GM19023 (cell line): Measurements from ENCODE around the gene C19orf33.

ENCODE experiments used
- ATAC-seq: cut with Tn5 transposase; IDR thresholded peaks from one replicate; pipeline ENCODE4 v1.9.1; 2021; ENCODE audit warnings: mild to moderate bottlenecking, moderate library complexity; ENCODE audit not compliant: unreplicated experiment

C19orf33 gene

DNA sequence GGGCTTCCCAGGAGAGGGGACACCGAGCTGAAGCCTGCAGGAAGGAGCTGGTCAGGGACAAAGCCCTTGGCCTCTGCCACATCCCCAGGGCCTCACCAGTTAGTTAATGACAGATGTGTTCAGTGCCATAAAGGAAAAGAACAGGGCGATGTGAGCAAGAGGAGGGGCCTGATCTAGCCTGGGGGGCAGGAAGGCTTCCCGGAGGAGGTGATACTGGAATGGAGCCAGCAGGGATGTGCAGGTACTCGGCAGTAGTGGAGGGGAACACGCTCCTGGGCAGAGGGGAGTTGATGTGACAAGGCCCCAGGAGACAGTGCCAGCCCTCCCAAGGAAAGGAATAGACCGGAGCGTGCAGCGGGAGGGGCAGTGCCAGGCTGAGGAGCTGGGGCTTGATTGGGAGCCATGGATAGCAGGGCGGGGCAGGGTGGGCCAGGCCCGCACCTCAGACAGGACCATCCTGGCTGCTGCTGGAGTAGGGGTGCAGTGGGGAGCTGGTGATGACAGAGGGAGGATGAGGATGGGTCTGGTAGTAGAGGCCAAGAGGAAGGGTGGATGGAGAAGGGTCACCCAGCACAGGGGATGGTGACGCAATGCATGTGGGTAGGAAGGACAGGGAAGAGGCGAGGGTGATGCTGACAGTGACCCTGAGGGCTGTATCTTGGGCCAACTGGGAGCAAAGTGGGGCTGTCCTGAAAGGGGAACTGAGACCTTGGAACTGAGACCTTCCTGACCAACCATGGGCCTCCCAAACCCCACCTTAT, 4.1 kb downstream of the C19orf33 start:
- no peak for ATAC-seq

DNA sequence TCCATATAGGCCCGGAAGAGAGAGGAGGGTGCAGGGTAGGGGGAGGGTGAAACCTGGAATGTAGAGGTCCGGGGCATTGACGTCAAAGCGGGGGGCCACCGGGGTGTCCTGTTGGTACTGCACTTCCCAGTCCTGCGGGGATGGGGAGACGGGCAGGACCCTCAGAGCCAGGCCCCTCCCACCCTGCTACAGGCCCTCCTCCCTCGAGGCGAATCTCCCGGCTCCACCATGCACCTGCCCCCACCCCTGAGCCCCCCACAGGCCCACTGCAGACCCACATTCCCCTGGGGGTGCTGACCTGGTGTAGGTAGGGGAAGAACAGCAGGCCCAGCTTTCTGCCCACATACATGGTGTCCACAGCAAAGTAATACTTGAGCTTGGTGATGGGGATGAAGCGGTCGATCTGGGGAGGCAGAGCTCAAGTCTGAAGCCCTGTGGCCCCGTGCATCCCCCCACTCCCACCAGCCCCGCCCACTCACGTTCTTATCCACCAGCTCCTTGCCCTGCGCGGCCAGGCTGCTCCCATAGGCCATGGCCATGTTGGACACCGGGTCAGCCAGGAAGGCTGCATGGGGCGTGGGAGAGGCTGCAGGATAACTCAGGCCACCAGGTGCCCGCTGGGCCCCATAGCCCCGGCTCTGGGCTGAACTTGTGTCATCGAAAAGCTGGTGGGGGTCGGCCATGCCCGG, 5.0 kb downstream of the C19orf33 start:
- no peak for ATAC-seq

DNA sequence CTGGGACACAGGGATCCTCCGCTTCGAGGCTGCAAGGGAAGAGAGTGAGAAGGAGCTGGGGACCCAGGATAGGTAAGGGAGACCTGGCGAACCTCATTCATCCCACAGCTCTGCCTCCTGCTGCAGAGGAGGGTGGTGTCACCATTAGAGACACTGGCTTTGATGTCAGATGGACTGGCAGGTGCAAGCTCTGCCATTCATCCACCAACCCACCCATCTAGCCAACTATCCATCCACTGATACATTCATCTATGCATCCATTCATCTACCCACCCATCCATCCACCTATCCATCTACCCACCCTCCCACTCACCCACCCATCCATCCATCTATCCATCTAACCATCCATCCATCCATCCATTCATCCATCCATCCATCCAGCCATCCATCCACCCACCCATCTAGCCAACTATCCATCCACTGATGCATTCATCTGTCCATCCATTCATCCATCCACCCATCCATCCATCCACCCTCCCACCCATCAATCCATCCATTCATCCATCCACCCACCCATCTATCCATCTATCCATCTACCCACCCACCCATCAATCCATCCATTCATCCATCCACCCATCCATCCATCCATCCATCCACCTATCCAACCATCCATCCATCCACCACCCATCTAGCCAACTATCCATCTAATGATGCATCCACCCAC, 5.7 kb downstream of the C19orf33 start:
- ATAC-seq: no peak

DNA sequence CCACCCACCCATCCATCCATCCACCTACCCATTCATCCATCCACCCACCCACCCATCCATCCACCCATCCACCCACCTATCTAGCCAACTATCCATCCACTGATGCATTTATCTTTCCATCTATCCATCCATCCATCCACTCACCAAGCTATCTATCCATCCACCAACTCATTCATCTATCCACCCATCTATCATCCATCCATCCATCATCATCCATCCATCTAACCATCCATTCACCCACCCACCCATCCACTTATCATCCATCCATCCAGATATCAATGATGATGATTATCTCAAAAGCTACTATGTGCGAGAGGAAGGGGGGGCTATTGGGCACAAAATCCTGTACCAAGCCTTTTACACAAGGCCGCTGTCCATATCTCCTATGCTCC, 6.2 kb downstream of the C19orf33 start:
- ATAC-seq: no peak

DNA sequence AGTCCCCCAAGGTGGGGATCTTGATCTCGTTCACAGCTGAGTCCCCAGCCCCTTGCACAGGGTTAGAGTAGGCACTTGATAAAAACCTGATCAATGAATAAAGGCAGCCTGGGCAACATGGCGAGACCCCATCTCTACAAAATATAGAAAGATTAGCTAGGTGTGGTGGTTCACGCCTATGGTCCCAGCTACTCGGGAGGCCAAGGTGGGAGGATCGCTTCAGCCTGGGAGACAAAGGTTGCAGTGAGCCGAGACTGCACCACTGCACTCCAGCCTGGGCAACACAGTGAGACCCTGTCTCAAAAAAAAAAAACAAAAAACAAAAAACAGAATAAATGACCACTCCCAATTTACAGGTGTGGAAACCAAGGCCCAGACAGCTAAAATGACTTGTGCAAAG, 6.9 kb downstream of the C19orf33 start:
- no peak for ATAC-seq

DNA sequence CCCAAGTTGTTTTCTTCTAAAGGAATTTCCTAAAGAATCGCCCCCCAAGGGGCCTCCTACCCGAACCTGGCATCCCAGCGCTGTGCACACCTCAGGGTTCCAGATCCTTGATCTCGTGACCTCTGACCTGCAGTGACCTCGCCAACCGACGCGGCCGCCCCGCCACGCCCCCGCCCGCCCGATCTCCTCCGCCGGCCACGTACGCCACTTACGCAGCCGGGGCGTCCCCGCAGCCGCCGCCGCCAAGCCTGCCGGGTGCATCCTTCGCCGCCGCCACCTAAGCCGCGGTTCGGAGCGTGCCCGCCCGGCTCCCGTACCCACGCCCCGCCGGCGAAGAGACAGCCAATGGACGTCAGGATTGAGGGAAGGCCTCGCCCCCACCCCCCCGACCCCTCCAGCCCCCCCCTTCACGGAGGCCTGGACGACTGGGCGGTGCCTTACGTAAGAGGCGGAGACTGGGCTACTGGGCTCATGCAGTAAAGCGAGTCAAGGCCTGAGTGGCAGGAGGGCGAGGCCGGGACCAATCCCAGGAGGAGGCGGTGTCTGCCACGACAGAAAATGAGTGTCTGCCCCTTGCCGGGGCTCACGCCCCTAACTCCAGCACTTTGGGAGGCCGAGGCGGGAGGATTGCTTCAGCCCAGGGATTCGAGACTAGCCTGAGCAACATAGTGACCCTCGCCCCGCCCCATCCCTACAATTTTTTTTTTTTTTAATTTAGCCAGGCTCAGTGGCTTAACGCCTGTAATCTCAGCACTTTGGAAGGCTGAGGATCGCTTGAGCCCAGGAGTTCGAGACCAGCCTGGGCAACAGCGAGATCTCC, 11.8 kb downstream of the C19orf33 start, which contains the start of gene YIF1B:
TSS of gene YIF1B (minus strand) at position 291 of the 820 bp plus-strand sequence. CDS start at position 261, 30 bp downstream.
- ATAC-seq: peak; percentile 86

DNA sequence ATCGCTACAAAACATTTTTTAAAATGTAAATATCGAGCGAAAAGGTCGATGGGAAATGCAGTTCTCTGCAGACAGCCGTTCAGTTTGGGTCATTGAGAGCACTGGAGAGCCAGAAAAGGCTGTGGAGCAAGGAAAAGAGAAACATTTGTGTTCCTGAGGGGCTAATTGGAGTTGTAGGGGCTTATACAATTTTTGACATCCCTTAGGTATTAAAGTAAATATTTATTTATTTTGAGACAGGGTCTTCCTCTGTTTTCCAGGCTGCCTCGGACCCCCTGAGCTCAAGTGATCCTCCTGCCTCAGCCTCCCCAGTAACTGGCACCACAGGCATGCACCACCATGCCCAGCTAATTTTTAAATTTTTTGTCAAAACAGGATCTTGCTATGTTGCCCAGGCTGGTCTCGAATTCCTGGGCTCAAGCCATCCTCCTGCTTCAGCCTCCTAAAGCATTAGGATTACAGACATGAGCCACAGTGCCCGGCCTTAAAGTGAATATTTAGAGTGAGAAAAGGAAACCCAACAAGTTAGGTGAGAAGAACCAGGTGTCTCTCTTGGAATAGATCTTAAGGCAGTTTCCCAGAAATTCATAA, 12.5 kb downstream of the C19orf33 start:
- ATAC-seq: no peak

DNA sequence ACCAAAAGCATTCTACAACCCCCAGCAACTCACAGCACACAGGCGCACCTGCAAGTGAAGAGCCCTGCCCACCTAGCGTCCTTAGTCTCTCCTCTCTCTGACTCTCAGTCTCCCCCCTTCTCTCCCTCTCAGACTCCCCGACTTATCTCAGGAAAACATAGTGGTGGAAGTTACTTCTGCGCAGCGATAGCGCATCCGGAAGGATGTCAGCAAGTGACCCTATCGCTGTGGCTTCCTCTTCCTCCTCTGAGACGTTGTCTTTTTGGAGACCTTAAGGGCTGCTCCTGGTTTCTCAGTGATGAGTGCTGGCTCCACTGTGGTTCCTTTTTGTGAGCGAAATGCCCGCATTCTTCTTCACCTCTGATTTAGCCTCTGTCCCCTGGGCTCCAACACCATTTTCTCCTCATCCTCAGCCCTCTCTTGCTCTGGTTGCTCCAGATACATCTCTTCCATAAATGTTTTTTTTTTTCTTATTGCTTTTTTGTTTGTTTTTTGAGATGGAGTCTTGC, 13.1 kb downstream of the C19orf33 start:
- no peak for ATAC-seq

DNA sequence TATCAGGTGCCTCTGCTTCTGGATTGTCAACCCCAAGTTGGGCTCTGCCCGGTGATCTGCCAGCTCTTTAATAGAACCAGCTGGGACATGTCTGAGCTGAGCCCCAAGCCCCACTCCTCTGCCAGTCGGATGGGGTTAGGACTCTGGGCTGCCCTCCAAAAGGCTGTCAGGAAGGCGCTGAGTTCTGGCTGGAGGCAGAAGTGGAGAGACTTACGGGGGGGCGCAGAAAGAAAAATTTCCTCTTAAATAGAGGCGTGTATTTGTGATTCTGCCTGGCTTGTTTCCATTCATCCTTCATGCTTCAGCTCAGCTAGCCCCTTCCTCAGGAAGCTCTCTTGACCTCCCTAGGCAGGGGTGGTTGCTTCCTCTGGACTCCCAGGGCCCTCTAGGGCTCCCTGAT, 14.6 kb downstream of the C19orf33 start:
- ATAC-seq: no peak

DNA sequence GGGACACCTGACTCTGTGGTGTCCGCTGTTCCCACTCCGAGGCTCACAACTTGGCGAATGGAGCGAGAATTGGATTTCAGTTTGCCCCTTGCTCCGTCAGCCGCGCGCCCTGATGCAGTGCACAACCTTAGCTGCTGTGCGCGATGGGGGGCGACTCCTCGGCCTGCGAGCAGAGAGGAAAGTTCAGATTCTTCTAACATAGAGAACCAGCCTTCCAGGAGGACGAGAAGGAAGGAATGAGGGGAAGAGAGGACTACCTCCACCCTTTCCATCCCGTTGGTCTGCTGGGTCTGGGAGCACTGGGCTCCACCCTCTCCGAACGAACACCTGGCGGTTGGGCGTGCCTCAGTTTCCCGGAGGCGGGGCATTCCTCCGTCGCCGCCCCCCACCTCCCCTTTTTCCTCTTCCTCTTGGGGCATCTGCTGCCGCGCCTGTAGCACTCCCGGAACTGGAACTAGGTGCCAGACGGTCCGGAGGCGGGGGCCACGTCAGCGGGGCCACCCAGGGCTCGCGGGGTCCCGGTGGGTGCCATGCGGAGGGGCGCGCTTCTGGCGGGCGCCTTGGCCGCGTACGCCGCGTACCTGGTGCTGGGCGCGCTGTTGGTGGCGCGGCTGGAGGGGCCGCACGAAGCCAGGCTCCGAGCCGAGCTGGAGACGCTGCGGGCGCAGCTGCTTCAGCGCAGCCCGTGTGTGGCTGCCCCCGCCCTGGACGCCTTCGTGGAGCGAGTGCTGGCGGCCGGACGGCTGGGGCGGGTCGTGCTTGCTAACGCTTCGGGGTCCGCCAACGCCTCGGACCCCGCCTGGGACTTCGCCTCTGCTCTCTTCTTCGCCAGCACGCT, 15.6 kb downstream of the C19orf33 start, which contains the start of gene KCNK6:
TSS of gene KCNK6 (plus strand) at position 425 of the 838 bp plus-strand sequence. CDS start at position 531, 106 bp downstream.
- no peak for ATAC-seq

DNA sequence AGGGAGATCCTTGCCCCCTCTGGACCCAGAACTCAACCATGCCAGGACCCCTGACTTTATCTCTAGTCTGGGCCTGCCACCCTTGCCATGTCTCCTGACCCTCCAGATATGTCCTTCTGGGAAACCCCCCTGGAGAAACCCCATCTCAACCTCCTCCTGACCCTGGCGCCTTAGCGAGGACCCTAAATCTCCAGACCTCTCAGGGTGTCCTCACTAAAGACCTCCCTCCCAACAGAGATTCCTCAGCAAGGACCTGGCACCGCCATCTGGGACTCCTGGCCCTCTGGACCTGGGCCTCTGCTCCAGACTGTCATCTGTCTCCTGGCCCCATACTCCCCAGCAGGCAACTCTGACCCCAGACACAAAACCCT, 16.9 kb downstream of the C19orf33 start:
- ATAC-seq: no peak

DNA sequence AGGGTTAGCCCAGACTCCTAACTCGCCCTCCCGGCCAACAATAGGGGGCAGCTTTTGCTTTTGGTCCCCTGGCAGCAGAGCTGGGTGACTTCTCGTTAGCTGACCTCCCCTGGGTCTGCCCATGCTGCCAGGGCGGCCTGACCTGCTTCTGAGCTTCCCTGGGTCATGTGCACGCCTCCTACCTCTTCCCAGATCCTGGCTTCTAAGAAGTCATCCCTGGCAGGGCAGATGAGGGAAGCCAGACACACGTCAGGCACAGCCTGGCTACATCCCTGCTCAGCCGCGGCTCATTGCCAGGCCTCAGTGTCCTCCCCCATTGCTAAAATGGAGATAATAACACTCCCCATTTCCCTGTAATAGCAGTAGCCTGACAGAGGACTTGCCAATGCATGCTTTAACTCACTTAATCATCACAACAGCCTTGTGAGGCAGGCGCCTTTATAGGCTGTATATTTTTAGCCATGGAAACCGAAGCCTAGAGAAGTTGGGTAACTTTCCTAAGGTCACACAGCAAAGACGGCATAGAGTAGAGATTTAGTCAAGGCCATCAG, 17.7 kb downstream of the C19orf33 start:
- ATAC-seq: no peak

DNA sequence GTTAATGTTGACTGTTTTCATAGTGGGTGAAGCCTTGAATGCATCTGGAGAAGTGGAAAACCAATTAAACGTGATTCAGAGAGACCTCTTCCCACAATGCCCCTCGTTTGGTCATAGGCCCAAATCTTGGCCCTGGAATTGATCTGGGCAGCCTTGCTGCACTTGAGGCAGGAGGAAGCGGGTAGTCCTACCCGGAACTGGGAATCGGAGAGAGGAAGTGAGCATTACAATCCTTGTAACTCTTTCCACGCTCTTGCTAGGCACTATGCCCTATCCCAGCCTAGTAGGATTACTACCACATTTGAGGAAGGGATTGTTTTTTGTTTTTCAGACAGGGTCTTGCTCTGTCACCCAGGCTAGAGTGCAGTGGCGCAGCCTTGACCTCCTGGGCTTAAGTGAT, 19.2 kb downstream of the C19orf33 start:
- ATAC-seq: no peak

DNA sequence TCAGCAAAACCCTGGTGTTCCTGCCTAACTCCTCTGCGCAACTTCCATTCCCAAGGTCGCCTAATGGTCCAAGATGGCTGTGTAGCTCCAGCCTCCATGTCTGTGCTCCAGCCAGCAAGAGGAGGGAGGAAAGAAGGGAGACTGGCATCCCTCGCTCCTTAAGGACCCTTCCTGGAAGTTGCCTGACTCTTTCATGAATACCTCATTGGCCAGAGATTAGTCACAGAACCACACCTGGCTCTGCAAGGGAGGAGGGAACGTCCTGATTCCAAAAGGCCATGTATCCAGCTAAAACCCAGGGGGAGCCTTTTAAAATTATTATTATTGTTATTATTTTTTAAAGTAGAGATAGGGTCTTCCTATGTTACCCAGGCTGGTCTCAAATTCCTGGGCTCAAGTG, 20.4 kb downstream of the C19orf33 start:
- no peak for ATAC-seq

DNA sequence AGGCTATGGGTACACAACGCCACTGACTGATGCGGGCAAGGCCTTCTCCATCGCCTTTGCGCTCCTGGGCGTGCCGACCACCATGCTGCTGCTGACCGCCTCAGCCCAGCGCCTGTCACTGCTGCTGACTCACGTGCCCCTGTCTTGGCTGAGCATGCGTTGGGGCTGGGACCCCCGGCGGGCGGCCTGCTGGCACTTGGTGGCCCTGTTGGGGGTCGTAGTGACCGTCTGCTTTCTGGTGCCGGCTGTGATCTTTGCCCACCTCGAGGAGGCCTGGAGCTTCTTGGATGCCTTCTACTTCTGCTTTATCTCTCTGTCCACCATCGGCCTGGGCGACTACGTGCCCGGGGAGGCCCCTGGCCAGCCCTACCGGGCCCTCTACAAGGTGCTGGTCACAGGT, 22.5 kb downstream of the C19orf33 start:
- no peak for ATAC-seq

DNA sequence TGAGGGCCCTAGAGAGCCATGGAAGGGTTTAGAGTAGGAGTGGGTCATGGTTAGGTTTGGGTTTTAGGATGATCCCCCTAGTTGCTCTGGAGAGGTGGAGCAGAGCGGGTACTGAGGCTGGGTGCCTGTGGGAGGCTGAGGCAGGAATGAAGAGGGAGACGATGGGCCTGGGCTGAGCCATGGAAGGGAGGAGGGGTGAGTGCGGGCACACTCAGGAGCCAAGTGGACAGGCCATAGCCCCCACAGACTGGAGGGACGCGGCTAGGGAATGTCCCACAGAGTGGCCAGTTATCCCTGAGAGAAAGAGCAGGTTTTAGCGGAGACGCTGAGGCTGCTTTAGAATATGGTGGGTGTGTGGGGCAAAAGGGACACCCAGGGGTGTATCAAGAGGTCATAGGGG, 25.6 kb downstream of the C19orf33 start:
- ATAC-seq: no peak

DNA sequence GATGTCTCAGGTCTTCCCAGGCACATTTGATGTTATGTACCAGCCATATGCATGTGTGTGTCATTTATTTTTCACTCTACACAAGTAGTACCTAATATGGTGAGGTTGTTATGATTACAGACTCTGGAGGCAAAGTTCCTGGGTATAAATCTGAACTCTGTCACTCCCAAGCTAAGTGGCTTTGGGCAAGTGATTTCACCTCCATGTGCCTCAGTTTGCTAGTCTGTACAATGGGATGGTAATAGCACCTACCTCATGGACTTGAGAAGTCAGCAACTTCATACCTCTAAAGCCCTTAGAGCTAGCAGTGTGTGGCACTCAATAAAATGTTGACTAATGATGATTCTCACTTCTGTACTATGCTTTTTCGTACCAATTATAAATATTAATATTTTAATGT, 27.7 kb downstream of the C19orf33 start:
- ATAC-seq: no peak

DNA sequence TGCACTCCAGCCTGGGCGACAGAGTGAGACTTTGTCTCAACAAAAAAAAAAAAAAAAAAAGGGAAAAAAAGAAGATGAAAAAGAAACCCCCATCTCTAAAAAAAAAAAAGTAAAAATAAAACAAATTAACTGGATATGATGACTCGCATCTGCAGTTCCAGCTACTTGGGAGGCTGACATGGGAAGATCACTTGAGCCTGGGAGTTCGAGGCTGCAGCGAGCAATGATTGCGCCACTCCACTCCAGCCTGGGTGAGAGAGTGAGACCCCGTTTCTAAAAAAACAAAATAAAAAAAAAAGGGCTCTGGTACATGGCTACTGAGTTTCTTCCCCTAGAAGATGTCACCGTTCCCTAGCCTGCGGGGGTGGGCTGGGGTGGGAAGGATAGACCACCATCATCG, 29.2 kb downstream of the C19orf33 start:
- no peak for ATAC-seq

DNA sequence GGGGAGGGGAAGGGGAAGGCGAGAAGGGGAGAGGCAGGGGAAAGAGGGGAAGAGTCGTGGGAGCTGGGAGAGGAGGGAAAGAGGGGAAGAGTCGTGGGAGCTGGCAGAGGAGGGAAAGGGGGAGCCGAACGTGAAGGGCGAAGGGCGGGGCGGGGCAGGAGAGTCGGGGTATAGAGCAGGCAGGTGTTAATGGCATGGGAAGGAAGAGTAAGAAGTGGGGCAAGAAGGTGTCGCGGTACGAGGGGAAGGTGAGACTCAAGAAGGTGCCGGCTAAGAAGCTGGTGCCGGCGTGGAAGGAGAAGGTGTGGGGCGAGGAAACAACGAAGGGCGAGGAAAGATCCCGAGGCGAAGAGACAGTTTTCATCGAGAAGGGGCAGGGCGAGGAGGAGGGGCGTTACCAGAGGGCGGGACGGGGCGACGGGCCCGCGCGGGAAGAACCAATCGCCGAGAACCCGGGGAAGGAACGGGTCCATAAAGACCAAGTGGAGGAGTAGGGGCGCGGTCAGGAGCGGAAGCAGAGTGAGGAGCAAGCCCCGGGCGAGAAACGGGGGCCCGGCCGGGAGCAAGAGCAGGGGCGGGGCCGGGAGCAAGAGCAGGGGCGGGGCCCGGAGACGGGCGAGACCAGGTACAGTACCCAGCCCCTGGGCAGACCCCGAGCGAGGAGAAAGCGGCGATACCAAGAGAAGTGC, 32.0 kb downstream of the C19orf33 start:
- peak; percentile 70 for ATAC-seq
